Skeletal muscle tissue (tissue), 4 donors: ENCODE measurements around the gene ADCY2. TPM values are rescaled to one million over a fixed set of nuclear protein-coding genes. Genes with fewer than 3 reads are reported as not detected.

ENCODE experiments used
- H3K27ac ChIP-seq: one replicate; pipeline ENCODE4 v1.7.0; 2013; ENCODE audit warnings: mild to moderate bottlenecking, low read depth, low read length, inconsistent platforms
- H3K27me3 ChIP-seq, 3 donors: one replicate each; pipeline ENCODE4 v1.7.0; 2013; ENCODE audit warnings: low read length in 3 of 3; ENCODE audit not compliant: control insufficient read depth in 3 of 3, insufficient read depth in 3 of 3
- H3K36me3 ChIP-seq, 3 donors: one replicate each; pipeline ENCODE4 v1.7.0; 2013; ENCODE audit warnings: low read length in 3 of 3; ENCODE audit not compliant: control insufficient read depth in 3 of 3, insufficient read depth in 3 of 3
- H3K4me1 ChIP-seq, 3 donors: one replicate each; pipeline ENCODE4 v1.7.0; 2013; ENCODE audit warnings: low read length in 3 of 3, mild to moderate bottlenecking in 3 of 3; ENCODE audit not compliant: control insufficient read depth in 3 of 3, insufficient read depth in 3 of 3
- H3K4me3 ChIP-seq, 3 donors: one replicate each; pipeline ENCODE4 v1.7.0; 2013; ENCODE audit warnings: low read length in 3 of 3
- H3K9ac ChIP-seq, 3 donors: one replicate each; pipeline ENCODE4 v1.7.0; 2013; ENCODE audit warnings: low read length in 3 of 3, mild to moderate bottlenecking in 3 of 3, moderate library complexity in 2 of 3, low read depth in 1 of 3
- H3K9me3 ChIP-seq, 3 donors: one replicate each; pipeline ENCODE4 v1.7.0; 2013; ENCODE audit warnings: low read length in 3 of 3; ENCODE audit not compliant: control insufficient read depth in 3 of 3
- total RNA-seq: library from RNA; depleted of rRNA; stranded (reverse); fragments of >200 nt; gene quantifications from one replicate; pipeline ENCODE4 v1.2.3, GENCODE V29; 2014
- donor health status: Osteomylitis.

ADCY2 gene
- total RNA-seq, 1 donor from 2014 or later, result 27.7 TPM

DNA sequence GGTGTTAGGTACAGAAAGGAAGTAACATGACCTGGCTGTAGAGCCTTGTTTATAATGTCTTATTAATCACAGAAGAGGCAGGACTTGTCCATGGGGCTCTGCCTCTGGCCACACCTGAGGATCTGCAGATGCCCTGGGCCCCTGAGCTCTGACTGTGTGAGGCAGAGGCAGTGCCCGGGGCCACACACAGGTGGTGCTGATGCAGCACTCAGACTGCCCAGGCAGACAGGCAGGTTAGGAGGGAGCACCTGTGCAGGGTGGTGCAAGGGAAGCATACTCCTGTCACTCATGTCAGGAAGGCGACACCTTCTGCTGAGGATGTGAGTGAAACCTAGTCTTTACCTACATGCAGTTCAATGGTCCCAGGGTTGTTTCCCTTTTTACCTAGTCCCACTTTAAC lies 366.3 kb downstream of the ADCY2 start:
- H3K36me3 ChIP-seq, result peaks cover 5 to 14% (median 8%) of the 10 kb centered on the region in 3 donors
- no peak overlapping the region for H3K27ac ChIP-seq
- no peak overlapping the region for H3K4me3 ChIP-seq
- H3K9ac ChIP-seq, result no peak overlapping the region
- H3K9me3 ChIP-seq, result no peaks in the 10 kb centered on the region
- H3K27me3 ChIP-seq, result no peaks in the 10 kb centered on the region
- H3K4me1 ChIP-seq, result peaks cover 0 to 35% (median 23%) of the 10 kb centered on the region in 3 donors

DNA sequence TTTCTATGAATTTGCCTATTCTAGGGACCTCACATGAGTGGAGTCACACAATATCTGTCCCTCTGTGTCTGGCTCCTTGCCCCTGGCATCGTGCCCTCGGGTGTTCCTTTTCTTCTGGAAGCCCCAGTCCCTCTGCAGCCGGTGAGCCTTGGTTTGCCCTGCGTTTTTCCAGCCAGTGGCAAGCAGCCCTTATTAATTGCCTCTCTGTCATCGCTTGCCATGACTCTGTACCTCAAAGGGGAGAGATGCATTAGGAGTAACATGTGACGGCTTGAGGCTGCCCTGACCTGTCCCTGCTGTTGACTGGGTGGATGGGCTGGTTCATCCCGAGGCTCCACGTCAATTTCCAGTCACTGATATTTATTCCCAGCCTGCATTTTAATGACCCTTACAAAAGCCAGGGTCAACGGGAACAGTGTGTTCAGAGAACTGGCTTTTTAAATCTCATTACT lies 367.7 kb downstream of the ADCY2 start:
- Histone ChIP-seq H3K27ac (peak overlapping the region; percentile 79), H3K27me3 (no peaks in the 10 kb centered on the region), H3K9ac (no peak overlapping the region), H3K4me1 (peaks cover 0 to 28% (median 23%) of the 10 kb centered on the region in 3 donors), H3K4me3 (peak overlapping the region in 1 of 3 donors; percentile 41), H3K36me3 (peaks cover 0 to 3% (median 2%) of the 10 kb centered on the region in 3 donors), H3K9me3 (no peaks in the 10 kb centered on the region)

DNA sequence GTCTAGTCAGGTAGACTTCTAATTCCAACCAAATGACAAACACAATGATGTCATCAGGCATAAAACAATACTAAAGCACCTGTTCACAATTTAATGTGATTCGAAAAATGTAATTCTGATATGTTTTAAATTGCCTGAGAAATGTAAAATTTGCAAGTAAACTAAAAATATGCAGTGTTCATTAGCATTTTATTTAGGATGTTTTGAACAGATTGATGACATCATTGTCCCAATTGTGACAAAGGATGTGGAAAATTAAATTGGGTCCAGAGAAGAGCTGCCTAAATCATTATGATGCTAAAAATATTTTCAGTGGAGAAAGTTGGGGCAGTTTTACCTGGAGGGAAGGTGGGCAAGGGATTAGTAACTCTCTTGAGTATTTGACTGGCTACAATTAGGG lies 368.5 kb downstream of the ADCY2 start:
- H3K27ac ChIP-seq, result peak overlapping the region; percentile 79
- H3K9me3 ChIP-seq, result no peaks in the 10 kb centered on the region
- no peaks in the 10 kb centered on the region for H3K27me3 ChIP-seq
- peaks cover 0 to 20% (median 16%) of the 10 kb centered on the region in 3 donors for H3K4me1 ChIP-seq
- no peak overlapping the region for H3K9ac ChIP-seq
- no peak overlapping the region for H3K4me3 ChIP-seq
- no peaks in the 10 kb centered on the region for H3K36me3 ChIP-seq

DNA sequence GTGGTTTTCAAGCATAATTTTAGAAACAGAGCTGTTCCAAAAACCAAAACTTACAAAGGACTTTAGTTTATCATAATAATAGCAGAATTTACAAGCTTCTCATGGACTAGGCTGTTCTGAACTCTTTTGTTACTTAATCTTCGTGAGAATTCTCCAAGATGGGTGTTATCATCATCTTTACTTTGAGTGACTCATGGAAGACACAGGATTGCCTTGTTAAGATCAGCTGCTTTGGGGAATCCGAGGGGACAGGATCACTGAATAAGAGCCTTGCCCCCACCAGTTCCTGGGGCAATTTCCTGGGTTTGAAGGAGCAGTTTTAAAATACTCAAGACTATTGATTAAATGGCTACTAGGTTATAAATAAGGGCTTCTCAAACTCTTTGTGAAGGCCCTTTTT lies 374.5 kb downstream of the ADCY2 start:
- Histone ChIP-seq H3K36me3 (peaks cover 5 to 11% (median 11%) of the 10 kb centered on the region in 3 donors), H3K9me3 (no peaks in the 10 kb centered on the region), H3K4me1 (no peaks in the 10 kb centered on the region), H3K27me3 (no peaks in the 10 kb centered on the region), H3K9ac (no peak overlapping the region), H3K4me3 (no peak overlapping the region), H3K27ac (no peak overlapping the region)

DNA sequence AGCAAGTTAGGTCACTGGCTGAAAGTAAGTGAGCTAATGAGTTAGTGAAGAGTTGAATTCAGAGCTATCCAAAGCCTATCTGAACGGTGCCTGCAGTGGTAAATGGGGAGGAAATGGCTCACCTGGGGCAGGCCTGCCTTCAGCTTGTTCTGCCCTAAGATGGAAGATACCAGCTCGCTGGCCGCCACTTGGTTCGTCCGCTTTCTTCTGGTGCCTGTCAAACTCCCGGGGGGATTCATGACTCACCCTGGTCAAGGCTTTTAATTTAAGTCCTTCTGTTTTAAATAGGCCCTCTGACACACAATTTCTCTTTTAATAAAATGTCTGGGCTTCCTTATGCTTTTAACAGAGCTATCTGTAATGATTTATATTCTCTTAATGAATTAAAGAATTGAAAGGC lies 376.2 kb downstream of the ADCY2 start:
- Histone ChIP-seq H3K9me3 (no peaks in the 10 kb centered on the region), H3K27ac (no peak overlapping the region), H3K9ac (no peak overlapping the region), H3K4me3 (no peak overlapping the region), H3K36me3 (peaks cover 5 to 18% (median 14%) of the 10 kb centered on the region in 3 donors), H3K27me3 (no peaks in the 10 kb centered on the region), H3K4me1 (no peaks in the 10 kb centered on the region)

DNA sequence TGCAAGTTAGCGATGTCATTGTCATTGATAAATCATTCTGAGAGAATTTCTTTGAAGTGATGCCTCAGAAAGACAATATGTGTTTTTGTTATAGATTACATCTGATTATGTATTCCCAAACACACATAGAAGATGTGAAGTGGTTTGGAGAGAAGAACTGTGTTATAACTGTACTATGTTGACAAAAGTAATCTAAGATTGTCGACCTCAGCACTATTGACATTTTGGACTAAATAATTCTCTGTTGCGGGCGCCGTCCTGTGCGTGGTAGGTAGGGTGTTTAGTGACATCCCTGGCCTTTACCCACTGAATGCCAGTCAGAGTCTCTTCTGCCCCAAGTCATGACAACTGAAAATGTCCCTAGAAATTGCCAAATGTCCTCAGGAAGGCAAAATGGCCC lies 377.2 kb downstream of the ADCY2 start:
- Histone ChIP-seq H3K36me3 (peaks cover 5 to 18% (median 14%) of the 10 kb centered on the region in 3 donors), H3K9me3 (no peaks in the 10 kb centered on the region), H3K27ac (no peak overlapping the region), H3K4me3 (no peak overlapping the region), H3K27me3 (no peaks in the 10 kb centered on the region), H3K4me1 (no peaks in the 10 kb centered on the region), H3K9ac (no peak overlapping the region)

DNA sequence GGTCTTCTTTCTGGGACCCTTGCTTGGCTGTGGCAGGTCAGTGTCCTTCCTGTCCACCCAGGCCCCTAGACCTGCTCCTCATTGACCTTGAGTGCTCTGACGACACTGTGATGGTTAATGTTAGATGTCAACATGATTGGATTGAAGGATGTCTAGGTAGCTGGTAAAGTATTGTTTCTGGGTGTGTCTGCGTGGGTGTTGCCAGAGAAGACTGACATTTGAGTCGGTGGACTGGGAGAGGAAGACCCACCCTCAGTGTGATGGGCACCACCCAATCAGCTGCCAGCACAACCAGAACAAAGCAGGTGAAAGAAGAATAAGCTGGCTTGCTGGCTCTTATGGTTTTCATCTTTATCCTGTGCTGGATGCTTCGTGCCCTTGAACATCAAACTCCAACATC lies 380.5 kb downstream of the ADCY2 start:
- H3K9ac ChIP-seq, result no peak overlapping the region
- no peaks in the 10 kb centered on the region for H3K9me3 ChIP-seq
- H3K27ac ChIP-seq, result no peak overlapping the region
- peaks cover 5 to 14% (median 8%) of the 10 kb centered on the region in 3 donors for H3K36me3 ChIP-seq
- H3K27me3 ChIP-seq, result no peaks in the 10 kb centered on the region
- no peak overlapping the region for H3K4me3 ChIP-seq
- H3K4me1 ChIP-seq, result no peaks in the 10 kb centered on the region

DNA sequence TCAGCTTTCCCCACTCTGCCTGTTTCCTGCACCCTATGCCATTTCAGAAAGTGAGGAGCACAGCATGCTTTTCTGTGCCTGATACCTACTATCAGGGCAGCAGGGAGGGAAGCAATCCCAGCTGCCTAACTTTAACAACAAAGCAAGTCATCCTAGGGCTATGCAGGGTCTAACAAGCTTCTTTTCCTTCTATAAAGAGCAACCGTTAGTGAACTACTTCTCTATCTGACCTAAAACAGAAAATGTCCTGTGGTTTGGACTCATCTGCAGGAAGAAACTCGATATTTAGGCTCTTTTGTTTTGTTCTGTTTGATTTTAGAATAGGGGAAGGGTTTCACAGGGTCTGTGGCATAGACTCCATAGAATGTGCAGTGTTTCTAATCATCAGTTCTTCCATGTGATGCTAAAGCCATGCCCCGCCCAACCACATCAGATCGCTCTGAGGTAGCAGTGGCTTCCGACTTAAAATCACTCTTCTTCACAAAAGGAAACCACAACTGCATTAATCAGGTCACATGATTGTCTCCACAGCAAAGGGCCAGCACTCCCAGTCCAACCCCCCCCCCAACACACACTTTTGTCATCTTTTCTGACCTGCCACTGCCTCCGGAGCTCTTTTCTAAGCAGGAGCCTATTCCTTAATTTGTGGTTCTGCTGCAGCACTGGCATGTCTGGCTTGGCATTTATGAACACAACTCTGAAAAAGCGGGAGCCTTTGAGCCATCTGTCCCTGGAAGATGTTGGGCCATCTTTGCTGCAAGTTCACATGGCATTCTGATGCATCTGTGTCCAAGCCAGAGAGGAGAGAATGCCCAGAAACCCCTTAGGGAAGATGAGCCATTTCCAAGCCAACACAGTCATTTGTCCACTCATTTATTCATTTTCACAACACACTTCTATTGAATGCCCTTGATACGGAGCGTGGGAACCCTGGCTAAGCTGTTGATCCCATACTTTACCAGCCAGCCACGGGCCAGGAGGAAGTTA lies 383.4 kb downstream of the ADCY2 start:
- H3K4me3 ChIP-seq, result no peak overlapping the region
- no peak overlapping the region for H3K9ac ChIP-seq
- H3K36me3 ChIP-seq, result peaks cover 0 to 8% (median 3%) of the 10 kb centered on the region in 3 donors
- H3K27ac ChIP-seq, result no peak overlapping the region
- H3K4me1 ChIP-seq, result no peaks in the 10 kb centered on the region
- no peaks in the 10 kb centered on the region for H3K9me3 ChIP-seq
- H3K27me3 ChIP-seq, result no peaks in the 10 kb centered on the region

DNA sequence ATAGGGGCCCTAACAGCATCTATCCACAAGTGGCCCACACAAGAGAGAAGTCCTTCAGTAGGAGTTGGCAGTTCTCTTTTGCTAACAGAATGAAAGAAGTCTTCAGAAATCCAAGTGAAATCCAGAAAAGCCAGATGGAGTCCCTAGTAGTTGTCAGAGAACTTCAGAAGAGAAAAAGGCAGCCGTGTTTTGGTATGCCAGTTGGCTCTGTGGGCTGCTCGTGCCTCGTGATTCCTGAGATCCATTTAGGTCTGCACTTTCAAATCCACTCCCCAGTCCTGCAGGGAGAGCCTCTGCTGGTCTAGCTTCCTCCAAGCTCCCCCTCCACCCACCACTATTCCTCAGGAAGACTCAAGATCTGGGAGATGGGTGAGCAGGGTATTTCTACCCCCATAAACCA lies 386.0 kb downstream of the ADCY2 start:
- no peaks in the 10 kb centered on the region for H3K27me3 ChIP-seq

DNA sequence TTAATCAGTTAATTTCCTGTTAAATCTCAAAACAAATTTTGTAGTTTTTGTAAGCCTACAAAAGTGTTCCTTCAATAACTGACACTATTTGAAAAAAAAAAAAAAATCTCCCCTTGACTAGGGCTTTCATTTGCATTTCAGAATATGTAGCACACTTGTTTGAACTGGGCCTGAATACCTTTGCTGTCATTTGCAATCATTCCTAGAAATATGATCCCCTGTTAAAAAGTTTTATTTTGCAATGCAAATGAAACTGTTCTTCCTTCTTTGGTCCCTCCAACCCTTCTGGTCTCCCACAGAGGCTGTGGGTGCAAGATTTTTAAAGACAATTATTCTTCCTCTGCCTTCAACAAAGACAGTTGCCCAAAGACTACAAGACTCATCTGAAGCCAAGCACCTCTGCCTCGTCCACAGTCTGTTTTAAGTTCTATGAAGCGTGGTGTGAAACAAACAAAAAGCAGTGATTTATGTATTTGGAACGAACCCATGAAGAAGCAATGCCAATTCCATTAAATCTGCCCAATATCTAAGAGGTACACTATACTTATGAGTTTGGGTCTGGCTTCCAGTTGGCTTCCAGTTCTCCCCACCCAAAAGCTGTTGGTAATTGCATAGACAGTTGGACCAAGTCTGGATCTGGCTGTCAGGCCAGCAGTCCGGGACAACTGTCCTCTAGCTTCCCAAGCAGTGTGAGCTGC lies 388.9 kb downstream of the ADCY2 start:
- Histone ChIP-seq H3K4me1 (no peaks in the 10 kb centered on the region), H3K9ac (no peak overlapping the region), H3K36me3 (peaks cover 0 to 6% (median 4%) of the 10 kb centered on the region in 3 donors), H3K4me3 (no peak overlapping the region), H3K27ac (no peak overlapping the region), H3K27me3 (no peaks in the 10 kb centered on the region), H3K9me3 (no peaks in the 10 kb centered on the region)

More for the DNA sequence above, 386.0 kb downstream of the ADCY2 start:
- Histone ChIP-seq H3K36me3 (peaks cover 0 to 5% (median 4%) of the 10 kb centered on the region in 3 donors), H3K9me3 (no peaks in the 10 kb centered on the region), H3K4me3 (no peak overlapping the region), H3K27ac (no peak overlapping the region), H3K4me1 (no peaks in the 10 kb centered on the region), H3K9ac (no peak overlapping the region)
